NCI-H187 treated with DMSO at 0.1 percent for 48 hours (cell line): ENCODE results near the gene WNK4.

Experiments used
- DNase-seq: peaks from one replicate; lab custom pipeline; 2025; lab: John Stamatoyannopoulos, UW

The WNK4 gene

DNA sequence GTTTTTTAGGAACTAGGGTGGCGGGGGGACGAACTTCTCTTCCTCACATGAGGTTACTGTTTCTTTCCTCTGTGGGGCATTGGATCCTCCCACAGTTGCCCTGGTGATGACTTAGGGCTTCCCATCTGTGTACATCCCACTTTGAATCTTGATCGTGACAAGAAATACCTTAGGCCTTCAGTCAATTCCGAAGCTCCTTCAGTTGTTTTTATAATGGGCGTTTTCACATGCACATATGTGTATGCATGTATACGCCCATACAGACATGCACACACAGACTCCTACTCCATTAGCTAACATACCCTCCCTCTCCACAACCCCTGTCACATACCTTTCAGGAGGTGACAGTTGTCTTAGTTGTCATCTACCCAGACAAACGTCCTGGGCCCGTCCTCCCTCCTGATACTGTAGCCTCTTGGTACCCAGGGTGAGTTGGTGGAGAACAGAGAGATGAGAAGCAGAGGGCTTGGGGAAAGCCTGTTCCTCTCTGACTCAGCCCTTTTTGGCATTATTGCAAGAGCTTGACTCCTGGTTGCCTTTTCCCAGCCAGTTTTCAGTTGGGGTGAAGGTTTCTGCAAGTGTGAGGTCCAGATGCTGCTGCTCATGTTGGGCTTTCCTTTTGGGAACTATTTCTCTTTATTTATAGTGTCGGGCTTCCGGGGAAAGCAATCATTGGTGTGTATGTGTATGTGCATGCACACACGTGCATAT lies 61.7 kb downstream of the WNK4 start:
- no peak for DNase-seq

DNA sequence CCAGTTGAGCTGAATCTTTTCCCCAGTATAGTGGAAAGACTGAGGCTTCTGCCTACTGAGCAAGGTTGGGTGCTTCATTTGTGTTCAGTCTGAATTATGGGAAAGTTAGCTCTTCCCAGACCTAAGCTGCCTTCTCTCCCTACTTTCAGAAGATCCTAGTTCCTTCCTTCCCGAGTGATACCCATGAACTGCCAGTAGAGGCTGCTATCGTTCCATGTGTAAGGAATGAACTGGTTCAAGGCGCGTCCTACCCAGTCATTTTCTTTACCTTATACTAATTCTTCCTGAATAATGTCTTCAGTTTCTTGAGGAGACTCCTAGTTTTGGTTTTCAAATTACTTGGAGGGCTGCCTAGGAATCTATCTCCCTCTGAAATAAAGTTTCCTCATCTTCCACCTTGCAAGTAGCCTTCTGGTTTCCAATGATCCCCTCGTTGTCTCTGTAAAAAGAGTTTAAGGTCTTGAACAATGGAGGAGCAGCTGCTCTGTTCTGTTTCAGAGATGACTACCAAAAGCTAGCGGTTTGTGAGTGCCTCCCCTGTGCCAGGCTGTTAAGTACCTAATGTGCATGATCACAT lies 63.0 kb downstream of the WNK4 start:
- no peak for DNase-seq

DNA sequence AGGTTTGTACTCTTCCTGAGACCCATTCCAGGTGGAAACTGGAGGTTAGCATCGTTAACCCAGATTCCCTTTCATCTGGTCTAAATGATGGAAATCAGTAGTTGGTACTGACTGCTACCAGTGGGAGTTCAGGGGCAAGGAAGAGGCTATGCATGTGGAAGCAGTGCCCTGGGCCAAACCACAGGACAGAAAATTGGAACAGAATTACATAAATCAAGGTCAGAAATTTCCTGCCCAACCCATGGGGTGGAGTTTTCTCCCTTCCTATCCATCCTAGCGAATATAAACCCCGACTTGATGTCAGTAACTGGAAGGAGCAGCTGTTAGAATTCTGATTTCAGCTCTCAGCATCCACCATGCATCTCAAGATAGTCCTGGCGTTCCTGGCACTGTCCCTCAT lies 63.9 kb downstream of the WNK4 start, which contains the start of gene AOC2:
TSS of gene AOC2 (plus strand) at position 310 of the 400 bp plus-strand sequence. CDS start at position 357, 47 bp downstream.
- no peak for DNase-seq

DNA sequence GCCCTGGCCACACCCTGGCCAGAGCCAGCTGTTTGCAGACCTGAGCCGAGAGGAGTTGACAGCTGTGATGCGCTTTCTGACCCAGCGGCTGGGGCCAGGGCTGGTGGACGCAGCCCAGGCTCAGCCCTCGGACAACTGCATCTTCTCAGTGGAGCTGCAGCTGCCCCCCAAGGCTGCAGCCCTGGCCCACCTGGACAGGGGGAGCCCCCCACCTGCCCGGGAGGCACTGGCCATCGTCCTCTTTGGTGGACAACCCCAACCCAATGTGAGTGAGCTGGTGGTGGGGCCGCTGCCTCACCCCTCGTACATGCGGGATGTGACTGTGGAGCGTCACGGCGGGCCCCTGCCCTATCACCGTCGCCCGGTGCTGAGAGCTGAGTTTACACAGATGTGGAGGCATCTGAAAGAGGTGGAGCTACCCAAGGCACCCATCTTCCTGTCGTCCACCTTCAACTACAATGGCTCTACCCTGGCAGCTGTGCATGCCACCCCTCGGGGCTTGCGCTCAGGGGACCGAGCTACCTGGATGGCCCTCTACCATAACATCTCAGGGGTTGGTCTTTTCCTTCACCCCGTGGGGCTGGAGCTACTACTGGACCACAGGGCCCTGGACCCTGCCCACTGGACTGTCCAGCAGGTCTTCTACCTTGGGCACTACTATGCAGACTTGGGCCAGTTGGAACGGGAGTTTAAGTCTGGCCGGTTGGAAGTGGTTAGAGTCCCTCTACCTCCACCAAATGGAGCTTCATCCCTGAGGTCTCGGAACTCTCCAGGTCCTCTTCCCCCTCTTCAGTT lies 64.5 kb downstream of the WNK4 start:
- no peak for DNase-seq

DNA sequence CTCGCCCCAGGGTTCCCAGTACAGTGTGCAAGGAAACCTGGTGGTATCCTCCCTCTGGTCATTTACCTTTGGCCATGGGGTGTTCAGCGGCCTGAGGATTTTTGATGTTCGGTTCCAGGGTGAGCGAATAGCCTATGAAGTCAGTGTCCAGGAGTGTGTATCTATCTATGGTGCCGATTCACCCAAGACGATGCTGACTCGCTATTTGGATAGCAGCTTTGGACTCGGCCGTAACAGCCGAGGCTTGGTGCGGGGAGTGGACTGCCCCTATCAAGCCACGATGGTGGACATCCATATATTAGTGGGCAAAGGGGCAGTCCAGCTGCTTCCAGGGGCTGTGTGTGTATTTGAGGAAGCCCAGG lies 65.1 kb downstream of the WNK4 start:
- no peak for DNase-seq

DNA sequence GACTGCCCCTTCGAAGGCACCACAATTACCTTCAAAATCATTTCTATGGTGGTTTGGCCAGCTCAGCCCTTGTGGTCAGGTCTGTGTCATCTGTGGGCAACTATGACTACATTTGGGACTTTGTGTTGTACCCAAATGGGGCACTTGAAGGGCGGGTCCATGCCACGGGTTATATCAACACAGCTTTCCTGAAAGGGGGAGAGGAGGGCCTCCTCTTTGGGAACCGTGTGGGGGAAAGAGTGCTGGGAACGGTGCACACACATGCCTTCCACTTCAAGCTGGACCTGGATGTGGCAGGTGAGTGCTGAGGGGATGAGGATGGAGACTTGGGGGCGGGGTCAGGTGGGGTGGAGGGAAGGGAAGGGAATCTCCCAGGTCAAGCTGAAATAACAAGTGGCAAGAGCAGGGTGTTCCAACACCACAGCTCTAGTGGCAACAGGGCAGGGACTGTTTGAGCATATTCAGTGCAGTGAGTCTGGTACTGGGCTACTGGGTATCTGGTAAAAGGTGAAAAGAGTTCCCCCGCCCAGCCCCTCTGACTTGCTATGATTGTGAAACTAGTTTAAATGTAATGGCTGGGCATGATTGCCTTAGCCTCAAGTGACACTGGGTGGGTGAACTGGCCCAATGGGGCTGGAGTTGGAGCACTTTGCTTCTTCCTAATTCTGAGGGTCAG lies 65.6 kb downstream of the WNK4 start:
- no peak for DNase-seq
